Measurements from ENCODE around the gene KPTN.

- TF ChIP-seq EZH2 (IDR thresholded peaks at IDR 0.05) (no peak), POLR2AphosphoS5 (IDR thresholded peaks at IDR 0.05; ENCODE audit: borderline replicate concordance, low read depth, low read length) (no peak)
These were observed 2.5 kb downstream of the KPTN start for GRCh38 chr19:47481460-47482052.
